ENCODE data around the gene NCF2. TPM values are rescaled to one million over a fixed set of nuclear protein-coding genes. Genes with fewer than 3 reads are reported as not detected.

The NCF2 gene
- total RNA-seq, 1 experiment from 2014 or later, result 31.3 TPM

GRCh38 chr1:183568176-183569021, 21.9 kb downstream of the NCF2 start:
- TSS peak; percentile 79 for BruUV-seq (replicated peaks)
- H3K27ac ChIP-seq (ENCODE audit: low read length), result peak overlapping the region; percentile 82

GRCh38 chr1:183567584-183567983, 22.7 kb downstream of the NCF2 start:
- intact Hi-C loops (cut with micrococcal nuclease), result no loop called here
- Histone ChIP-seq H3K36me3 (ENCODE audit: low read depth, low read length) (no peaks in the 10 kb centered on the region), H3K4me1 (ENCODE audit: insufficient read depth, low read length) (peaks cover 34% of the 10 kb centered on the region), H2AFZ (ENCODE audit: low read length) (no peak overlapping the region), H3K79me2 (ENCODE audit: low read length) (peaks cover 14% of the 10 kb centered on the region; the same call in 1 of the 2 replicates), H3K4me2 (ENCODE audit: low read length) (peak overlapping the region; percentile 80), H3K27me3 (ENCODE audit: low read length) (no peaks in the 10 kb centered on the region), H3K4me3 (ENCODE audit: low read length) (no peak overlapping the region), H3K9me3 (ENCODE audit: low read length) (no peaks in the 10 kb centered on the region), H3K27ac (ENCODE audit: low read length) (peak overlapping the region; percentile 82), H3K9ac (ENCODE audit: low read length) (no peak overlapping the region), H4K20me1 (ENCODE audit: low read length) (no peaks in the 10 kb centered on the region), H3K9me2 (replicated peaks; ENCODE audit: low read length) (no peaks in the 10 kb centered on the region), H3F3A (ENCODE audit: low read length, unreplicated experiment) (peaks cover 6% of the 10 kb centered on the region)
- ATAC-seq (peak; percentile 68), DNase-seq (peak; percentile 80)
- BruUV-seq (replicated peaks), result no TSS peak
- TF ChIP-seq CTCF (conservative IDR thresholded peaks at IDR 0.05; ENCODE audit: low read depth, low read length) (no peak), EZH2 (IDR thresholded peaks at IDR 0.05; ENCODE audit: low read length, unreplicated experiment) (no peak), EZH2phosphoT487 (IDR thresholded peaks at IDR 0.05; ENCODE audit: borderline replicate concordance, low read length) (no peak)
- CTCF ChIA-PET, result no interaction called here
- POLR2A ChIA-PET (ENCODE audit: unreplicated experiment), result no interaction called here

More at GRCh38 chr1:183568176-183569021, 21.9 kb downstream of the NCF2 start:
- DNase-seq (no peak), ATAC-seq (peak; percentile 4; the same call in 1 of the 2 replicates)
- peak overlapping the region; percentile 18; the same call in 1 of the 2 replicates for H3K9ac ChIP-seq (ENCODE audit: low read length)
- H3K4me1 ChIP-seq (ENCODE audit: insufficient read depth, low read length), result peaks cover 34% of the 10 kb centered on the region
- no peaks in the 10 kb centered on the region for H3K9me2 ChIP-seq (replicated peaks; ENCODE audit: low read length)
- H3F3A ChIP-seq (ENCODE audit: low read length, unreplicated experiment), result peaks cover 6% of the 10 kb centered on the region
- ChIA-PET POLR2A (ENCODE audit: unreplicated experiment) (interaction anchor here (0.5 kb wide), 2 partner anchors 14 to 67 kb away, joined by 3 read pairs; no protein-coding TSS in a partner anchor), CTCF (no interaction called here)
- H3K4me3 ChIP-seq (ENCODE audit: low read length), result peak overlapping the region; percentile 45; the same call in 1 of the 2 replicates
- H3K9me3 ChIP-seq (ENCODE audit: low read length), result no peaks in the 10 kb centered on the region
- H3K36me3 ChIP-seq (ENCODE audit: low read depth, low read length), result no peaks in the 10 kb centered on the region
- peaks cover 14% of the 10 kb centered on the region; the same call in 1 of the 2 replicates for H3K79me2 ChIP-seq (ENCODE audit: low read length)
- no peak overlapping the region for H2AFZ ChIP-seq (ENCODE audit: low read length)
- intact Hi-C loops (cut with micrococcal nuclease), result no loop called here
- H4K20me1 ChIP-seq (ENCODE audit: low read length), result no peaks in the 10 kb centered on the region
- H3K4me2 ChIP-seq (ENCODE audit: low read length), result peak overlapping the region; percentile 80
- TF ChIP-seq EZH2phosphoT487 (IDR thresholded peaks at IDR 0.05; ENCODE audit: borderline replicate concordance, low read length), result no peak
- no peak for TF ChIP-seq EZH2 (IDR thresholded peaks at IDR 0.05; ENCODE audit: low read length, unreplicated experiment)
- TF ChIP-seq CTCF (conservative IDR thresholded peaks at IDR 0.05; ENCODE audit: low read depth, low read length), result no peak
- no peaks in the 10 kb centered on the region for H3K27me3 ChIP-seq (ENCODE audit: low read length)

- H3K9ac ChIP-seq (ENCODE audit: low read length), result no peak overlapping the region
- BruUV-seq (replicated peaks), result no TSS peak
- H3F3A ChIP-seq (ENCODE audit: low read length, unreplicated experiment), result peaks cover 6% of the 10 kb centered on the region
- H3K9me2 ChIP-seq (replicated peaks; ENCODE audit: low read length), result no peaks in the 10 kb centered on the region
- no peaks in the 10 kb centered on the region for H3K36me3 ChIP-seq (ENCODE audit: low read depth, low read length)
- no peak overlapping the region for H3K4me3 ChIP-seq (ENCODE audit: low read length)
- H3K27me3 ChIP-seq (ENCODE audit: low read length), result no peaks in the 10 kb centered on the region
- no peaks in the 10 kb centered on the region for H3K9me3 ChIP-seq (ENCODE audit: low read length)
- DNase-seq (no peak), ATAC-seq (no peak)
- no peak overlapping the region for H2AFZ ChIP-seq (ENCODE audit: low read length)
- POLR2A ChIA-PET (ENCODE audit: unreplicated experiment), result no interaction called here
- peaks cover 34% of the 10 kb centered on the region for H3K4me1 ChIP-seq (ENCODE audit: insufficient read depth, low read length)
- H4K20me1 ChIP-seq (ENCODE audit: low read length), result no peaks in the 10 kb centered on the region
- CTCF ChIA-PET, result no interaction called here
- TF ChIP-seq EZH2phosphoT487 (IDR thresholded peaks at IDR 0.05; ENCODE audit: borderline replicate concordance, low read length) (no peak), EZH2 (IDR thresholded peaks at IDR 0.05; ENCODE audit: low read length, unreplicated experiment) (no peak), CTCF (conservative IDR thresholded peaks at IDR 0.05; ENCODE audit: low read depth, low read length) (no peak)
- no peak overlapping the region for H3K4me2 ChIP-seq (ENCODE audit: low read length)
- intact Hi-C loops (cut with micrococcal nuclease), result no loop called here
- H3K79me2 ChIP-seq (ENCODE audit: low read length), result peaks cover 14% of the 10 kb centered on the region; the same call in 1 of the 2 replicates
- no peak overlapping the region for H3K27ac ChIP-seq (ENCODE audit: low read length)
Measured at GRCh38 chr1:183566026-183566425, 24.2 kb downstream of the NCF2 start.

Measured in PC-3 (cell line).